TTC549 (cell line): ENCODE measurements around the gene MX2.

Experiments used
- FAIRE-seq: peaks from 2 replicates; lab custom pipeline; 2012; peaks lifted over from hg19 to GRCh38; lab: Jason Lieb, UNC

Gene MX2

GRCh38 chr21:41365377-41366107 lies 3.7 kb downstream of the MX2 start:
- no peak for FAIRE-seq

- FAIRE-seq = no peak
Measured at GRCh38 chr21:41366522-41367151, 4.8 kb downstream of the MX2 start.

GRCh38 chr21:41367301-41367944 lies 5.6 kb downstream of the MX2 start:
- no peak for FAIRE-seq

GRCh38 chr21:41367945-41368734 lies 6.3 kb downstream of the MX2 start:
- FAIRE-seq = no peak

- FAIRE-seq = no peak
Measured at GRCh38 chr21:41368735-41369104, 6.9 kb downstream of the MX2 start.

GRCh38 chr21:41369105-41369919 lies 7.5 kb downstream of the MX2 start:
- FAIRE-seq = no peak

- no peak for FAIRE-seq
Measured at GRCh38 chr21:41369920-41370839, 8.4 kb downstream of the MX2 start.

- no peak for FAIRE-seq
Measured at GRCh38 chr21:41370840-41371684, 9.2 kb downstream of the MX2 start.

GRCh38 chr21:41371685-41372030 lies 9.8 kb downstream of the MX2 start:
- FAIRE-seq = no peak

- FAIRE-seq = no peak
Measured at GRCh38 chr21:41373253-41373652, 11.4 kb downstream of the MX2 start.

GRCh38 chr21:41373763-41374162 lies 11.9 kb downstream of the MX2 start:
- no peak for FAIRE-seq

- no peak for FAIRE-seq
Measured at GRCh38 chr21:41374177-41374712, 12.4 kb downstream of the MX2 start.

GRCh38 chr21:41374867-41375533 lies 13.2 kb downstream of the MX2 start:
- FAIRE-seq = no peak

- no peak for FAIRE-seq
Measured at GRCh38 chr21:41375875-41376274, 14.0 kb downstream of the MX2 start.

- no peak for FAIRE-seq
Measured at GRCh38 chr21:41377715-41378114, 15.9 kb downstream of the MX2 start.

GRCh38 chr21:41378849-41379248 lies 17.0 kb downstream of the MX2 start:
- no peak for FAIRE-seq

- FAIRE-seq = no peak
Measured at GRCh38 chr21:41379901-41380300, 18.1 kb downstream of the MX2 start.

GRCh38 chr21:41381731-41382130 lies 19.9 kb downstream of the MX2 start:
- no peak for FAIRE-seq
